A673 (cell line): ENCODE measurements around the gene RECQL5. TPM values are rescaled to one million over a fixed set of nuclear protein-coding genes. Genes with fewer than 3 reads are reported as not detected.

Experiments used
- BruUV-seq: library from RNA; stranded (reverse); fragments of 400-500 nt; replicated peaks from 2 replicates; lab custom pipeline; 2021; lab: Mats Ljungman, UMichigan
- CTCF ChIA-PET: fragments of 300-600 bp; sonication (Branson Sonifier 250); formaldehyde crosslinking; loops from one replicate; lab custom pipeline; 2022; ENCODE audit warnings: antibody characterized with exemption; lab: Charles Lee
- POLR2A ChIA-PET: fragments of 300-600 bp; sonication (Branson Sonifier 250); formaldehyde crosslinking; loops from one replicate; lab custom pipeline; 2022; ENCODE audit warnings: antibody characterized with exemption; ENCODE audit not compliant: low non-redundant PET; lab: Charles Lee
- DNase-seq: peaks from one replicate; pipeline ENCODE4 v3.0.0-alpha.2; 2015; ENCODE audit warnings: low spot score
- H3K27ac ChIP-seq: fragments of 200-600 bp; sonication (generic); 2 replicates; pipeline ENCODE4 v1.5.1; 2016; ENCODE audit warnings: mixed run types, low read depth, mild to moderate bottlenecking, mixed read lengths, antibody characterized with exemption, low read length; ENCODE audit not compliant: poor library complexity, severe bottlenecking
- H3K27me3 ChIP-seq: fragments of 200-600 bp; sonication (generic); replicated peaks from 2 replicates; pipeline ENCODE4 v1.6.1; 2017; ENCODE audit warnings: mixed run types, low read depth, mild to moderate bottlenecking, mixed read lengths, antibody characterized with exemption, low read length; ENCODE audit not compliant: insufficient read depth, poor library complexity
- H3K36me3 ChIP-seq: fragments of 200-600 bp; sonication (generic); 2 replicates; pipeline ENCODE4 v1.6.1; 2016; ENCODE audit warnings: mixed run types, mild to moderate bottlenecking, mixed read lengths, antibody characterized with exemption, low read length; ENCODE audit not compliant: insufficient read depth, poor library complexity, severe bottlenecking
- H3K4me1 ChIP-seq: fragments of 200-600 bp; sonication (generic); 2 replicates; pipeline ENCODE4 v1.6.1; 2017; ENCODE audit warnings: mixed run types, mild to moderate bottlenecking, mixed read lengths, antibody characterized with exemption, low read length; ENCODE audit not compliant: insufficient read depth, poor library complexity, severe bottlenecking
- H3K4me3 ChIP-seq: fragments of 200-600 bp; sonication (generic); 2 replicates; pipeline ENCODE4 v1.5.1; 2016; ENCODE audit warnings: low read depth, mixed run types, mild to moderate bottlenecking, mixed read lengths, low read length; ENCODE audit not compliant: poor library complexity, severe bottlenecking
- H3K9me3 ChIP-seq: fragments of 200-600 bp; sonication (generic); 2 replicates; pipeline ENCODE4 v1.6.1; 2016; ENCODE audit warnings: mixed run types, low read depth, mild to moderate bottlenecking, mixed read lengths, antibody characterized with exemption, low read length; ENCODE audit not compliant: poor library complexity, severe bottlenecking
- EZH2 ChIP-seq: fragments of 200-600 bp; sonication (generic); IDR thresholded peaks from 2 replicates; pipeline ENCODE4 v1.6.1; 2017; ENCODE audit warnings: borderline replicate concordance, low read depth, mild to moderate bottlenecking, mixed read lengths, antibody characterized with exemption, low read length; ENCODE audit not compliant: poor library complexity, severe bottlenecking
- intact Hi-C: fragments of 100-400 bp; cut with micrococcal nuclease; formaldehyde crosslinking; loops from one replicate; pipeline ENCODE4 v1.10.0; 2022; ENCODE audit not compliant: unreplicated experiment
- total RNA-seq: library from RNA; stranded (reverse); gene quantifications from 2 replicates; pipeline ENCODE4 v1.2.3, GENCODE V29; 2021
- TF ChIP-seq, protein P1 (sequence below): fragments of 300-800, 200-600 bp; sonication (generic); conservative IDR thresholded peaks from 2 replicates; pipeline ENCODE4 v1.5.1; 2017; ENCODE audit warnings: low read depth, mild to moderate bottlenecking, antibody characterized with exemption, low read length, moderate library complexity, mixed read lengths

RECQL5 gene
- total RNA-seq, 1 experiment from 2014 or later = 30.6 TPM

DNA sequence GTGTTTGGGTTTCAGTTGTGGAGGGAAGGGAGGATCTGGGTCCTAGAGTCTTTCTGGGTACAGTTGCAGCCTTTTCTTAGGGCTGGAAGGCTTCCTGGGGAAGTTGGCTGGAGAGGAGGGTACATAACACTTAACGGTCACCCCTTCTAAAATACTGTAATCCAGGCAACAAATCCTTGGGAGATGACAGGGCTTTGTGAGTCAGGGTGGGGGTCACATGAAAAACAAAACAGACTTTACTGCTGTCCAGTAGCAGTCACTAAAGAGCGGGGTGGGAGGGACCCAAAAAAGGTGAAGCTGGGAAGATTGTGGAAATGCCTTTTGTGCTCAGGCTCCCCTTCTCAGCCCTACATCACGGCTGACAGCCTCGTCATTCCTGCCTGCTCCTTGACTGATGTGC is 6.5 kb upstream of the RECQL5 start:
- no TSS peak for BruUV-seq
- Histone ChIP-seq H3K36me3 (peaks cover 63% of the 10 kb centered on the region), H3K4me3 (no peak overlapping the region), H3K4me1 (peaks cover 2% of the 10 kb centered on the region), H3K27ac (no peak overlapping the region), H3K27me3 (no peaks in the 10 kb centered on the region), H3K9me3 (no peaks in the 10 kb centered on the region)
- ChIA-PET POLR2A (no interaction called here), CTCF (no interaction called here)
- intact Hi-C loops = no loop called here
- TF ChIP-seq, protein P1, sequence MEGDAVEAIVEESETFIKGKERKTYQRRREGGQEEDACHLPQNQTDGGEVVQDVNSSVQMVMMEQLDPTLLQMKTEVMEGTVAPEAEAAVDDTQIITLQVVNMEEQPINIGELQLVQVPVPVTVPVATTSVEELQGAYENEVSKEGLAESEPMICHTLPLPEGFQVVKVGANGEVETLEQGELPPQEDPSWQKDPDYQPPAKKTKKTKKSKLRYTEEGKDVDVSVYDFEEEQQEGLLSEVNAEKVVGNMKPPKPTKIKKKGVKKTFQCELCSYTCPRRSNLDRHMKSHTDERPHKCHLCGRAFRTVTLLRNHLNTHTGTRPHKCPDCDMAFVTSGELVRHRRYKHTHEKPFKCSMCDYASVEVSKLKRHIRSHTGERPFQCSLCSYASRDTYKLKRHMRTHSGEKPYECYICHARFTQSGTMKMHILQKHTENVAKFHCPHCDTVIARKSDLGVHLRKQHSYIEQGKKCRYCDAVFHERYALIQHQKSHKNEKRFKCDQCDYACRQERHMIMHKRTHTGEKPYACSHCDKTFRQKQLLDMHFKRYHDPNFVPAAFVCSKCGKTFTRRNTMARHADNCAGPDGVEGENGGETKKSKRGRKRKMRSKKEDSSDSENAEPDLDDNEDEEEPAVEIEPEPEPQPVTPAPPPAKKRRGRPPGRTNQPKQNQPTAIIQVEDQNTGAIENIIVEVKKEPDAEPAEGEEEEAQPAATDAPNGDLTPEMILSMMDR = no peak
- no peak for TF ChIP-seq EZH2
- DNase-seq = no peak

DNA sequence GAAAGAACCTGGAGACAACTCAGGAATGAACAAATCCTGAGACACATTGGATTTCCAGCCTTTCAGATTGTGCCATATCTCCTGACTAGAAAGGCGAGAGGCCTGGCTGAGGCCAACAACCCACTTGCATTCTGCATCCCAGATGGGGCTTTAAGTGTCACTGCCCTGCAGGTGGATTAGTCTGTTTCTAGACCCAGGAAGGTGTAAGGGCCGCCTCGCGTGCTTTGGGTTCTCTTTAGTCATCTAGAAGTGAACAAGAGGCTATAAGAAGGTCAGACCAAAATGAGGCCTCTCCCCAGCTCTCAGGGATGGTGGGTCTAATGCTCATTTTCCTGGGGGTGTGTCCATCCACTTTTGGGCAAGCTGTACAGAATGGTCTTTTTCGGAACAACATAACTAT is 5.1 kb upstream of the RECQL5 start:
- Histone ChIP-seq H3K4me3 (no peak overlapping the region), H3K27me3 (no peaks in the 10 kb centered on the region), H3K36me3 (peaks cover 55% of the 10 kb centered on the region), H3K27ac (no peak overlapping the region), H3K4me1 (peaks cover 9% of the 10 kb centered on the region), H3K9me3 (no peaks in the 10 kb centered on the region)
- POLR2A ChIA-PET = interaction anchor here (0.7 kb wide), 1 partner anchor 73 kb away, joined by 4 read pairs; no protein-coding TSS in a partner anchor
- no TSS peak for BruUV-seq
- DNase-seq = no peak
- TF ChIP-seq, protein P1 = no peak
- no peak for TF ChIP-seq EZH2
- CTCF ChIA-PET = interaction anchor here (0.7 to 1.1 kb wide), 2 partner anchors 76 to 82 kb away, joined by 3 read pairs; no protein-coding TSS in a partner anchor
- intact Hi-C loops = no loop called here

DNA sequence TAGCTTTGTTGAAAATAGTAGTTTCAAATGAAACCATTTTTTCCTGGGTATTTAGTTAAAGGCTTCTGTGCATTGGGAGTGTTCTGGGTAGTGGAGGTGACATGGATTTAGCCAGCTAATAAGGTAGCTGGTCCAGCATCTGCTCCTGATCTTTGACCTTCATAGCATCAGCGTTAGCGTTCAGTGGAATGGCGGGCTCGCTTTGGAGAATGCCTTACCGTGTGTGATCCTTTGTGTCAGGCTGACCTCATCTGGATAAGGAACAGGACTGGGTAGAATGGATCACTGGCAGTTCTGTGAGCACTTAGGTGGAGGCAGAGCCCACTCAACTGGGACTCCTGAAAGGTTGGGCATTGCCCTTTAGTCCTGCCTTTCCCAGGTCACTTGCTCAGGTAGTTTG is 3.9 kb upstream of the RECQL5 start:
- BruUV-seq = no TSS peak
- POLR2A ChIA-PET = no interaction called here
- Histone ChIP-seq H3K27me3 (no peaks in the 10 kb centered on the region), H3K36me3 (peaks cover 51% of the 10 kb centered on the region), H3K4me1 (peaks cover 14% of the 10 kb centered on the region), H3K9me3 (no peaks in the 10 kb centered on the region), H3K4me3 (no peak overlapping the region), H3K27ac (no peak overlapping the region)
- intact Hi-C loops = no loop called here
- TF ChIP-seq, protein P1 = no peak
- TF ChIP-seq EZH2 = no peak
- CTCF ChIA-PET = no interaction called here
- no peak for DNase-seq
